GM18526 (cell line): Measurements from ENCODE around the gene HS6ST1.

Experiments used
- POLR2A ChIP-seq: IDR thresholded peaks from 3 replicates; pipeline ENCODE4 v1.6.1; 2011; ENCODE audit not compliant: insufficient read length; ENCODE audit errors: extremely low read depth

Gene HS6ST1

DNA sequence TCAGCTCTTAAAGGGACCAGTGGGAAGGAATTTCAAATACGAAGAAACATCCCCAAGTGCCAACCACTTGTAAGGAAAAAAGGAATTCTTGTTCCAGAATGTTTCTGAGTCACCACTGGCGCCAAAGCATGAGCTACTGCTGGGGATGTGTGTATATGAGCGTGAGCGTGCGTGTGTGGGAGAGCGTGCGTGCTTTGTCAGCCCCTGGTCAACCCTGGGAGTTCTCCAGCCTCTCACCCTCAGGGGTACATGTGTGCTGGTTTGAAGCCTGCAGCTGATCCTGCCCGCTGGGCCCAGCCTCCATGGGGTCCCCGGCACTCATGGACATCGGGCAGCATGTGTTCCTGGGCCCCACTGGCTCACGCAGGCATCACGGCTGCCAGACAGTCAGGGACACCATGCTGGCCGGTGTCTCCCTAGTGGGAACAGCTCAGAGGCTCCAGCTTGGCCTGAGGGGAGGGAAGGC is 17.1 kb downstream of the HS6ST1 start:
- TF ChIP-seq POLR2A: no peak

DNA sequence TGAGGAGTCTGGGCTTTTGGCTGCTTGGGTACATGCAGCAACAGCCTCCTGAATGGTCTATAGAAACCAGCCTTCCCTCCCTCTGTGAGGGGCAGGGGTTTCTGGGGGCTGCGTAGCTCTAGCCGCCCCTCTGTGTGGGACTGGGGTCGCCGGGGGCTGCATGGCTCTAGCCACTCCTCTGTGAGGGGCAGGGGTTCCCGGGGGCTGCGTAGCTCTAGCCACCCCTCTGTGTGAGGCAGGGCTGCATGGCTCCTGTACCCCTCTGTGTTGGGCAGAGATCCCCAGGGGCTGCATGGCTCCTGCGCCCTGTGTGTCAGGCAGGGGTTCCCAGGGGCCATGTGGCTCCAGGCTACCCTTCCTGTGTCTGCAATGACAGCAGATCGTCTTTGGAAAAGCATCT is 17.6 kb downstream of the HS6ST1 start:
- TF ChIP-seq POLR2A: no peak

GRCh38 chr2:128300151-128301020 is 18.3 kb downstream of the HS6ST1 start:
- TF ChIP-seq POLR2A: no peak

GRCh38 chr2:128299628-128300027 is 19.0 kb downstream of the HS6ST1 start:
- TF ChIP-seq POLR2A: no peak

DNA sequence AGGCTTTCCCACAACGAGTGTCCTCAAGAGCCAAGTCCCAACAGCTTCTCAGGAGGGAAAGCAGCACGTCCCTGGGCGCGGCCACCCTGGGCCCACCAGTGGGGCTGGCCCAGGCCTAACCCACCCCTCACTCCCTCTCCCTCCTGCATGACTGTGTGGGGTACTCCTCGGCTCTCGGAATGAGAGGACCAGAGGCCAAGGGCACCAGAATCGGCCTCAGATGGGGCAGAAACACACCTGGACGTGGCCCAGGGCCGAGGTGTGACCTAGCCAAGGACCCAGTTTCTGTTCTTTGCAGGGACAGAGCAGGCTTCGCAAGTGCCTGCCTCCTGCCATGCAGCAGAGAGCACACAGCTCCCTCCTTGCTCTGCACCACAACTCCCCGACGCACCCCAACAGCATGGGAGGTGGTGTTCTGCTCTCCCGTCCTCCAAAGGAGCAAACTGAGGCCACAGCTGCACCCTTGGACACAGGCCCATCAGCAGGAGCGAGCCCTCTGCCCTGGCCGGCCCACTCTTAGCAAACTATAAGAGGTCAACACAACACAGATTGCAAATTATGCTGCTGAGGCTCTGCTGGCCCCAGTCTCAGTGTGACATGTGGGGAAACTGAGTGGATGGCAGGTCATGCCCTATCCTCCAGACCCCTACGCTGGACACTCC is 19.7 kb downstream of the HS6ST1 start:
- no peak for TF ChIP-seq POLR2A

DNA sequence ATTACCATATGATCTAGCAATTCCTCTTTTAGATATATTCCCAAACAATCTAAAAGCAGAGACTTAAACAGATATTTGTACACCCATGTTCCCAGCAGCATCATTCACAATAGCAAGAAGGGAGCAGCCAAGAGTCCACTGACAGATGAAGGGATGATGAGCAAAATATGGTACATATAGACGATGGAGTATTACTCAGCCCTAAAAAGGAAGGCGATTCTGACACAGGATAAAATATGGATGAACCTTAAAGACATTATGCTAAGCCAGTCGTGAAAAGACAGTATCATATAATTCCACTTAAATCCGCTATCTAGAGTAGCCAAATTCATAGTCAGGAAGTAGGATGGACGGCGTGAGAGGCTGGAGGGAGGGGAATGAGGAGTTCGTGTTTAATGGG is 20.4 kb downstream of the HS6ST1 start:
- no peak for TF ChIP-seq POLR2A

GRCh38 chr2:128293870-128294455 is 24.7 kb downstream of the HS6ST1 start:
- no peak for TF ChIP-seq POLR2A

DNA sequence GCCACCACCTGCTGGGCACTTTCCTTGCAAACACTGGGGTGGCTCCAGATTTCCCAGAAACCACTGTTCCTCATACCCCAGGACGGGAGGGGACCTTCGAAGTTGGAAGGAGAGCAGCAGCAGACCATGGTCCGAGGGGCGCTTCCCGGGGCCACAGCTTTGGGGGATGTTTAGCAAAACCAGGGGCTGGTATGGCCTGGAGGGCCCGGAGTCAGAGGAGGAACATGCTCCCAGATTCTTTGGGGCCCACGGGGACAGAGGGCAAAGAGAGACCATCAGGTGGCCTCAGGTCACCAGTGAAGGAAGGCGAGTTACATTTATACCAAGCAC is 25.3 kb downstream of the HS6ST1 start:
- TF ChIP-seq POLR2A: no peak

- TF ChIP-seq POLR2A: no peak
These were observed 25.9 kb downstream of the HS6ST1 start for GRCh38 chr2:128292599-128293425.

DNA sequence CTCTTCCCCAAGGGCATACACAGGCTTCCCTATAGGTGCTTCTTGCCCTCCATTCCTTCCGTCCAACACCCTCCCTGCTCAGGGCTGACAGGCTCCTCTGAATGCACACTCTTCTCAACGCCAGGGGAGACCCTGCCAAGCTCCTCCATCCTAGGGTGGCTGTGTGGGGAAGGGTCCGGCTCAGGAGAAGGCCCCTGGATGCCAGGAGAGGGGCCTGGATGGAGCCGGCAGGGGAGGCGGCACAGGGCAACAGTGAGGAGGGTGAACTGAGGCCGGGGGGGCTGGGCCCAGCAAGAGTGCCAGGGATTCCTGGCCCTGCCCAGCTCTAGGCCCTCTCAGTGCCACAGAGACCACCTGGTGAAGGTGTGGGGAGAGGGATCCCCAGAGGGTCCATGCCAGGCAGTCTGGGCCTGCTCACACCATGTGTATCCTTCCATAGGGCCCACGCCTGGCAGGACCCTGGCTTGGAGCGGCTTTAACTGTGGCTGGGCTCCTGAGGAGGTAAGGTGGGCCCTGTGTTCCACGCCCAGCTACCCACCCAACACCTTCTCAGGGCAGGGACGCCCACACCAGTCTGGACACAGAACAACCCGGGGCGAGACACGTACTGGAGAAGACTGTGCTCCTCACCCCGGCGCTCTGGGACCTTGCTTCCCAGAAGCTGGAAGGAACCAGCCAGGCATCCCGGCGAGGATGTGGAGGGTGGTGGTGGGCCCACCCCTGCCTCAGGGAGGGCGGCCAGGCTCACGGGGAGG is 26.6 kb downstream of the HS6ST1 start:
- TF ChIP-seq POLR2A: no peak

DNA sequence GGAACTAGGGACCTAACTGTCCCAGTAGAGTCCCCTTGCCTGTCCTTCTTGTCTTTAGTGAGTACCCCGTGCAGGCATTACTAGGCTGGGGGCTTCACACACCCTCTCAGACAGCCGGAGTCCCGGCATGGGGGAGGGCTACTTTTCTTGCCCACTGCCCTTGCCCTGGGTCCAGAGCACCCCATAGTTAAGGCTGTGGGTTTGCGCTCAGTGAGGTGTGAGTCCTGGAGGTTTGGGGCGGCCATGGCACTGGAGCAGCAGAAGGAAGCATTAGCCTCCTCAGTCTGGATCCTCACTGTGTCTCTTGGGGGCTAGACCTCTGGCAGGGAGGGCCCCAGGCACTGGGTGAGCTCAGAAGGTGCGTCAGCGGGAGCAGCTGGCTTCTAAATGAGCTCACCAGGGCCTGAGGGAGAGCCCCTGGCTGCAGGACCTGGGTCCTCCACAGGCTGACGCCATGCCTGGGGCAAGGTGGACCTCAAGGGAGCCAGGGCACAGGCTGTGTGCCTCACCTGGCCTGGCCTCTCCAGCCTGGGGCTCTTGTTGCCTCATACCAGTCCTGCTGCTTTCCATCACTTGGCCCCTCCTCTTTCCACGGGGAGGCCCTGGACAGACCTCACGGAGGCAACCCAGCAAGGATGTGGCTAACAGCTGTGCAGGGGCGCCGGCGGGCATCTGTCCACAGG is 27.4 kb downstream of the HS6ST1 start:
- no peak for TF ChIP-seq POLR2A

DNA sequence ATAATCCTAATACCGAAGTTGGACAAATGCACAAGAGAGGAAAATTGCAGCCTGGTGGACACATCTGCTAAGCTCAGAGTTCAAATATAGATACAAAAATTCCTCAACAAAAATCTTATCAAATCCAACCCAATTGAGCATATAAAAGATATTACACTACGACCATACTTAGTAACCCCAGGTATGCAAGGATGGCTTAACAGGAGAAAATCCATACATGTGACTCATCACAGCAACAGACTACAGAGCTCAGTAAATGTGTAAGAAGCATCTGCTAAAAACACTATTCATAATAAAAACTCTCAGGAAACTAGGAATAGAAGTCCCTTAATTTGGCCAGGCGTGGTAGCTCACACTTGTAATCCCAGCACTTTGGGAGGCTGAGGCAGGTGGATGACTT is 28.3 kb downstream of the HS6ST1 start:
- no peak for TF ChIP-seq POLR2A

DNA sequence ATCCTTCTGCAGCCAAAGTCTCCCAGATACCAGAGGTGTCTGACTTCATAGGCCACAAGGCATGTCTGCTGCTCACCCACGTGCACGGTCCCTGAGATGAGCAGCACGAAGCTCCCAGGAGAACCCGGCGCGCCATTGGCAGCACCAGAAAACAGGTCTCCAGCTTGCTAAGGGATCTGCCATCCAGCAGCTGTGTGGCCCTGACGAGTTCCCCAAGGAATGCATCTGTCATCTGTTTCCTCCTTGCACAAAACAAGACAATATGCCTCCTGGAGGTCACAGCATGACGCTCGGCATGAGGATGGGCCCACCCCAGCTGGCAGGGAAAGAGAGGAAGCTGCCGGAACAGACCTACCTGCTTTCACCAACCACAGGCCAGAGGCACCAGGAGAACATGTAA is 29.2 kb downstream of the HS6ST1 start:
- TF ChIP-seq POLR2A: no peak

DNA sequence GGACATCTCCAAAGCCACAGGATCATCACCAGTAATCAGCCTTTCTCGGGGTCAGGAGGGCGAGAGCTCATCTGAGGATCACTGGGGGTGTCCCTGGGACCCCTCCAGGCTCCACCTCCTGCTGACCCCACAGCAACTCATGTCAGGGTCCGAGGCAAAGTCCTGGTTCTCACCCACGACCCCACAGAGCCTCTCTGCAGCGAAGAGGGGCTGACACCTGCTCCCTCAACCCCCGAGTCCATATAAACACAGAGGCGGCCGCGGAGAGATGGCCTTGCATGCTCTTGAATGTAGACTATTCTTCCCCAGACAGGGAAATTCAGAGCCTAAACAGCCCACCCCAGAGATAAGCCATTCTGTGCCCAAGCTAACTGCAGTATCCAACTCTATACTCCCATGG is 29.9 kb downstream of the HS6ST1 start:
- TF ChIP-seq POLR2A: no peak
